ENCODE measurements around the gene MSL2.

- TF ChIP-seq CTCF (conservative IDR thresholded peaks at IDR 0.05; ENCODE audit: low read length) (no peak), EZH2phosphoT487 (IDR thresholded peaks at IDR 0.05; ENCODE audit: borderline replicate concordance, low read depth, low read length) (no peak)
These were observed 34.6 kb downstream of the MSL2 start for GRCh38 chr3:136161516-136161915.

All from OCI-LY7 (cell line).